ENCODE data around the gene WDR77. TPM values are rescaled to one million over a fixed set of nuclear protein-coding genes. Genes with fewer than 3 reads are reported as not detected.

The WDR77 gene
- total and polyA plus RNA-seq, 7 donors = 35.3 to 103 (median 46.1) TPM

GRCh38 chr1:111484391-111485026, 35.5 kb upstream of the WDR77 start:
- no peak for DNase-seq

DNA sequence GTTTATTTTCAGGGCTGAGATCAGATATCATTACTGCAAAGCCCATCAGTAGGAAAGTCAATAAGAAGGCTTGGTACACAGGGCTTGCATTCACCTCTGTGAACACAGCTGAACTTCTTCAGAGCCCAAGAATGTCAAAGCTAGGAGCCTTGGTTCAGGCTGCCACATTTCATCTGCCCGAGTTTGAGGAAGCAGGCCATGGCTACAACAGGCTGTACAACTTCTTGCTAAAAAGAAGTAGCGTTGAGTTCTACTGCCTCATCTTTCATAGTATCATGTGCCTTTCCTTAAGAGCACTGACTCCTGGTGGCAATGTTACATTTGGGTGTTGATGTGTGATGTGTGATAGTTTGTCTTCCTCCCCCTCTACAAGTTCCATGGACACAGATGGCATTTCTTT, 34.8 kb upstream of the WDR77 start:
- Histone ChIP-seq H3K4me3 (no peak overlapping the region), H3K36me3 (ENCODE audit: insufficient read depth in 1 of 2, low read depth in 1 of 2) (peaks cover 0 to under 1% of the 10 kb centered on the region in 2 donors)

More at GRCh38 chr1:111484391-111485026, 35.5 kb upstream of the WDR77 start:
- Histone ChIP-seq H3K4me3 (no peak overlapping the region), H3K27me3 (ENCODE audit: insufficient read depth in 3 of 3, low read length in 2 of 3) (no peaks in the 10 kb centered on the region), H3K4me1 (peaks cover 8% of the 10 kb centered on the region), H3K36me3 (ENCODE audit: insufficient read depth in 1 of 2, low read depth in 1 of 2) (no peaks in the 10 kb centered on the region), H3K27ac (no peak overlapping the region), H3K9me3 (no peaks in the 10 kb centered on the region)
- TF ChIP-seq CTCF (IDR thresholded peaks at IDR 0.05) = no peak
- intact Hi-C loops (cut with DNase I) = loop anchor here (5.0 to 10.0 kb wide), 3 partner anchors 173 to 283 kb away; no protein-coding TSS in a partner anchor
- no peak for ATAC-seq

DNA sequence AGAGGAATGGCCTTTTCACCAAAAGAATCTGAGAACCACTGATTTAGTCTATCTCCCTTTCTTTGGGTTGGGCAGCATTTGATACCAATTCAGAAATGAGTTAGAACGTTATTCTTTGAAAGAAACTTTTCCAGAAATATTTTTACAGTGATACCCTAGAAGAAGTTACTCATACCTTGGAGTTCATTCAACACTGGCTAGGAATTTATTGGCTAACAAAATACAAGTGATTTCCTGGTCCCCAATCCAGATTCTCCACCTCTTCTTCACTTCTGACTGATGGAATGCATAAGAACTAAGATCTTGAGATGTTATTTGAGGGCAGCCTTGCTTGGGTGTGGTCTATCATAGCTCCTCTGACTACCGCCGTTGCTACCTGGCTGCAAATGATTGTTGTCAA, 34.1 kb upstream of the WDR77 start:
- Histone ChIP-seq H3K4me3 (no peak overlapping the region), H3K27me3 (ENCODE audit: insufficient read depth in 3 of 3, low read length in 2 of 3) (no peaks in the 10 kb centered on the region), H3K27ac (no peak overlapping the region), H3K36me3 (ENCODE audit: insufficient read depth in 1 of 2, low read depth in 1 of 2) (peaks cover 0 to 8% of the 10 kb centered on the region in 2 donors), H3K9me3 (no peaks in the 10 kb centered on the region), H3K4me1 (peaks cover 8% of the 10 kb centered on the region)
- no peak for DNase-seq
- TF ChIP-seq CTCF (IDR thresholded peaks at IDR 0.05) = no peak
- ATAC-seq = no peak
- intact Hi-C loops (cut with DNase I) = loop anchor here (5.0 to 10.0 kb wide), 3 partner anchors 174 to 284 kb away; no protein-coding TSS in a partner anchor
- WGBS, 3 donors = 44 to 76% (median 49%) methylated on average over 3 of the region's 3 CpGs

More for the DNA sequence above, 34.8 kb upstream of the WDR77 start:
- Histone ChIP-seq H3K27ac (no peak overlapping the region), H3K27me3 (ENCODE audit: insufficient read depth in 3 of 3, low read length in 2 of 3) (no peaks in the 10 kb centered on the region), H3K9me3 (no peaks in the 10 kb centered on the region), H3K4me1 (peaks cover 8% of the 10 kb centered on the region)
- no peak for DNase-seq
- ATAC-seq = no peak
- TF ChIP-seq CTCF (IDR thresholded peaks at IDR 0.05) = no peak
- WGBS, 3 donors = 72 to 89% (median 86%) methylated on average over 2 of the region's 2 CpGs
- intact Hi-C loops (cut with DNase I) = loop anchor here (5.0 to 10.0 kb wide), 3 partner anchors 173 to 283 kb away; no protein-coding TSS in a partner anchor

- WGBS, 3 donors = 21 to 28% (median 22%) methylated on average over 8 of the region's 8 CpGs
- Histone ChIP-seq H3K27me3 (ENCODE audit: insufficient read depth in 3 of 3, low read length in 2 of 3) (no peaks in the 10 kb centered on the region), H3K27ac (peak overlapping the region; percentile 13), H3K36me3 (ENCODE audit: insufficient read depth in 1 of 2, low read depth in 1 of 2) (peaks cover 0 to 20% of the 10 kb centered on the region in 2 donors), H3K9me3 (no peaks in the 10 kb centered on the region), H3K4me3 (no peak overlapping the region), H3K4me1 (peaks cover 8% of the 10 kb centered on the region)
- peak; percentile 71 for TF ChIP-seq CTCF (IDR thresholded peaks at IDR 0.05)
- DNase-seq (peak; percentile 76 to 86), ATAC-seq (peak; percentile 95 to 99 (median 98))
- intact Hi-C loops (cut with DNase I) = loop anchor here (5.0 to 10.0 kb wide), 3 partner anchors 176 to 286 kb away; no protein-coding TSS in a partner anchor
These were observed 32.5 kb upstream of the WDR77 start for GRCh38 chr1:111481387-111482221.

All from psoas muscle (tissue), 8 donors.